Measurements from ENCODE around the gene CCDC102A.

DNA sequence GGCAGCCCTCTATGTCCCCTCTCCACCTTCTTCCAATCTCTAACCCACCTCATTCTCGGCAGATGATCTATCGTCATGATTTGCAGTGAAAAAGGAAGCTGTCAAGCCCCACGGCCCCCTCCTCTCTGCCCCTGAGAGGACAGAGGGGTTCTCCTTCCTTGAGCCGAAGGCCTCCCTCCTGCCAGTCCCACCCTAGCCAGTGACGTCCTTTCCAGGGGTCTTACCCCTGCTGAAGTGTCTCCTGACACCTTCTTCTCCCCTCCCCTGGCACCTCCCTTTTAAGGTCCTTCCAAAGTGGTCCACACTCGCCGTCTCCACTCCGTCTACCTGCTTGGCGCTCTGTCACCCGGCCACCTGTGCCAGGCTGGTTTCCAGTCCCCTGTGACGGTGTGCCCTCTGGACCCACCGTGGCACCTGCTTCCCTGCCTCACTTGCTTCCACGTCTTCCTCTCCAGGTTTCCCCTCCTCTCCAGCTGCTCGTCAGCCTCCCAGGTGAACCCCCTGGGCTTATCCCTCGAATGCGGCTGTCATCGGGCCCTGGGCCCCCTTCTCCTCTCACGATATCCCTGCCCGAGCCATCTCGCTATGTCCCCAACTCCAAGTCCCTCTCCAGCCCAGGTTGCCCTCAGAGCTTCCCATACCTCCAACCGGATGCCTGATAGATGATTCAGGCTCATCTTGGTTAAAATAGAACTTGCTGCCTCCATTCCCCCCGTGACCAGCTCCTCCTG is 5.7 kb downstream of the CCDC102A start:
- TF ChIP-seq, protein P1, sequence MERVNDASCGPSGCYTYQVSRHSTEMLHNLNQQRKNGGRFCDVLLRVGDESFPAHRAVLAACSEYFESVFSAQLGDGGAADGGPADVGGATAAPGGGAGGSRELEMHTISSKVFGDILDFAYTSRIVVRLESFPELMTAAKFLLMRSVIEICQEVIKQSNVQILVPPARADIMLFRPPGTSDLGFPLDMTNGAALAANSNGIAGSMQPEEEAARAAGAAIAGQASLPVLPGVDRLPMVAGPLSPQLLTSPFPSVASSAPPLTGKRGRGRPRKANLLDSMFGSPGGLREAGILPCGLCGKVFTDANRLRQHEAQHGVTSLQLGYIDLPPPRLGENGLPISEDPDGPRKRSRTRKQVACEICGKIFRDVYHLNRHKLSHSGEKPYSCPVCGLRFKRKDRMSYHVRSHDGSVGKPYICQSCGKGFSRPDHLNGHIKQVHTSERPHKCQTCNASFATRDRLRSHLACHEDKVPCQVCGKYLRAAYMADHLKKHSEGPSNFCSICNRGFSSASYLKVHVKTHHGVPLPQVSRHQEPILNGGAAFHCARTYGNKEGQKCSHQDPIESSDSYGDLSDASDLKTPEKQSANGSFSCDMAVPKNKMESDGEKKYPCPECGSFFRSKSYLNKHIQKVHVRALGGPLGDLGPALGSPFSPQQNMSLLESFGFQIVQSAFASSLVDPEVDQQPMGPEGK (tag by site-specific recombination; IDR thresholded peaks at IDR 0.05) = no peak
- TF ChIP-seq, protein P2, sequence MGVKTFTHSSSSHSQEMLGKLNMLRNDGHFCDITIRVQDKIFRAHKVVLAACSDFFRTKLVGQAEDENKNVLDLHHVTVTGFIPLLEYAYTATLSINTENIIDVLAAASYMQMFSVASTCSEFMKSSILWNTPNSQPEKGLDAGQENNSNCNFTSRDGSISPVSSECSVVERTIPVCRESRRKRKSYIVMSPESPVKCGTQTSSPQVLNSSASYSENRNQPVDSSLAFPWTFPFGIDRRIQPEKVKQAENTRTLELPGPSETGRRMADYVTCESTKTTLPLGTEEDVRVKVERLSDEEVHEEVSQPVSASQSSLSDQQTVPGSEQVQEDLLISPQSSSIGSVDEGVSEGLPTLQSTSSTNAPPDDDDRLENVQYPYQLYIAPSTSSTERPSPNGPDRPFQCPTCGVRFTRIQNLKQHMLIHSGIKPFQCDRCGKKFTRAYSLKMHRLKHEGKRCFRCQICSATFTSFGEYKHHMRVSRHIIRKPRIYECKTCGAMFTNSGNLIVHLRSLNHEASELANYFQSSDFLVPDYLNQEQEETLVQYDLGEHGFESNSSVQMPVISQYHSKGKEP (tag by site-specific recombination; IDR thresholded peaks at IDR 0.05) = no peak
- TF ChIP-seq REPIN1 (tag by site-specific recombination; IDR thresholded peaks at IDR 0.05; ENCODE audit: low read depth) = no peak
- TF ChIP-seq, protein P3, sequence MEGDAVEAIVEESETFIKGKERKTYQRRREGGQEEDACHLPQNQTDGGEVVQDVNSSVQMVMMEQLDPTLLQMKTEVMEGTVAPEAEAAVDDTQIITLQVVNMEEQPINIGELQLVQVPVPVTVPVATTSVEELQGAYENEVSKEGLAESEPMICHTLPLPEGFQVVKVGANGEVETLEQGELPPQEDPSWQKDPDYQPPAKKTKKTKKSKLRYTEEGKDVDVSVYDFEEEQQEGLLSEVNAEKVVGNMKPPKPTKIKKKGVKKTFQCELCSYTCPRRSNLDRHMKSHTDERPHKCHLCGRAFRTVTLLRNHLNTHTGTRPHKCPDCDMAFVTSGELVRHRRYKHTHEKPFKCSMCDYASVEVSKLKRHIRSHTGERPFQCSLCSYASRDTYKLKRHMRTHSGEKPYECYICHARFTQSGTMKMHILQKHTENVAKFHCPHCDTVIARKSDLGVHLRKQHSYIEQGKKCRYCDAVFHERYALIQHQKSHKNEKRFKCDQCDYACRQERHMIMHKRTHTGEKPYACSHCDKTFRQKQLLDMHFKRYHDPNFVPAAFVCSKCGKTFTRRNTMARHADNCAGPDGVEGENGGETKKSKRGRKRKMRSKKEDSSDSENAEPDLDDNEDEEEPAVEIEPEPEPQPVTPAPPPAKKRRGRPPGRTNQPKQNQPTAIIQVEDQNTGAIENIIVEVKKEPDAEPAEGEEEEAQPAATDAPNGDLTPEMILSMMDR (tag by site-specific recombination; IDR thresholded peaks at IDR 0.05) = no peak
- TF ChIP-seq ZBTB1 (tag by site-specific recombination; IDR thresholded peaks at IDR 0.05) = no peak
- TF ChIP-seq ZNF292 (tag by site-specific recombination; IDR thresholded peaks at IDR 0.05; ENCODE audit: borderline replicate concordance, low read depth) = no peak
- TF ChIP-seq KLF9 (tag by site-specific recombination; IDR thresholded peaks at IDR 0.05; ENCODE audit: low read depth) = no peak

Measured in HEK293 (cell line).